H1 (cell line): ENCODE data around the gene PYGB. TPM values are rescaled to one million over a fixed set of nuclear protein-coding genes. Genes with fewer than 3 reads are reported as not detected.

ENCODE experiments used
- CTCF ChIA-PET: fragments of 300-600 bp; sonication (Branson Sonifier 250); formaldehyde crosslinking; loops from one replicate; lab custom pipeline; 2021; ENCODE audit not compliant: partially characterized antibody; lab: Charles Lee
- POLR2A ChIA-PET: fragments of 300-600 bp; sonication (Branson Sonifier 250); formaldehyde crosslinking; loops from one replicate; lab custom pipeline; 2021; ENCODE audit warnings: inconsistent platforms; ENCODE audit not compliant: partially characterized antibody; lab: Charles Lee
- DNase-seq, 2 experiments: peaks; one replicate each; pipeline versions ENCODE4 v3.0.0 to v3.0.0-alpha.2; 2010 to 2022; ENCODE audit warnings: low spot score in 2 of 2, low read depth in 1 of 2, mixed read lengths in 1 of 2
- FAIRE-seq: peaks from 2 replicates; lab custom pipeline; 2011; peaks lifted over from hg19 to GRCh38; lab: Jason Lieb, UNC
- H2AFZ ChIP-seq: 2 replicates; pipeline ENCODE4 v1.8.1; 2012; ENCODE audit warnings: low read length, inconsistent platforms
- H2AK5ac ChIP-seq: 2 replicates; pipeline ENCODE4 v1.6.1; 2013; ENCODE audit warnings: low read depth, low read length
- H2BK120ac ChIP-seq: replicated peaks from 2 replicates; pipeline ENCODE3; 2013; ENCODE audit warnings: low read depth, low read length, inconsistent platforms
- H2BK12ac ChIP-seq: 2 replicates; pipeline ENCODE4 v1.6.1; 2013; ENCODE audit warnings: low read depth, low read length
- H2BK15ac ChIP-seq: 2 replicates; pipeline ENCODE4 v1.6.1; 2013; ENCODE audit warnings: low read length
- H2BK20ac ChIP-seq: 2 replicates; pipeline ENCODE4 v1.6.1; 2013; ENCODE audit warnings: low read length
- H2BK5ac ChIP-seq: 2 replicates; pipeline ENCODE4 v1.6.1; 2013; ENCODE audit warnings: low read depth, low read length
- H3K14ac ChIP-seq: 2 replicates; pipeline ENCODE4 v1.6.1; 2013; ENCODE audit warnings: inconsistent platforms; ENCODE audit not compliant: insufficient read length
- H3K18ac ChIP-seq: 2 replicates; pipeline ENCODE4 v1.6.1; 2013; ENCODE audit warnings: low read length; ENCODE audit errors: extremely low read depth
- H3K23ac ChIP-seq: 2 replicates; pipeline ENCODE4 v1.6.1; 2013; ENCODE audit warnings: inconsistent platforms; ENCODE audit not compliant: insufficient read length
- H3K23me2 ChIP-seq: 2 replicates; pipeline ENCODE4 v1.6.1; 2013; ENCODE audit warnings: low read depth, low read length
- H3K27ac ChIP-seq: 2 replicates; pipeline ENCODE4 v1.6.1; 2011; ENCODE audit warnings: low read depth, low read length, inconsistent platforms
- H3K27me3 ChIP-seq, 4 experiments: replicated peaks in 1 of 4; 1 replicate in 1 of 4; 2 replicates in 3 of 4; pipeline versions ENCODE4 v1.6.1 to v1.8.1; 2011 to 2013; ENCODE audit warnings: low read length in 3 of 4, mild to moderate bottlenecking in 3 of 4, inconsistent platforms in 2 of 4, mixed read lengths in 2 of 4, moderate library complexity in 1 of 4; ENCODE audit not compliant: control insufficient read depth in 3 of 4, insufficient read depth in 3 of 4; ENCODE audit errors: extremely low read depth in 1 of 4
- H3K36me3 ChIP-seq, 4 experiments: 2 replicates each; pipeline versions ENCODE4 v1.6.1 to v1.8.1; 2011 to 2013; ENCODE audit warnings: mild to moderate bottlenecking in 4 of 4, low read length in 3 of 4, moderate library complexity in 2 of 4, control low read depth in 1 of 4, inconsistent platforms in 1 of 4; ENCODE audit not compliant: insufficient read depth in 4 of 4, control insufficient read depth in 2 of 4
- H3K4ac ChIP-seq: replicated peaks from 2 replicates; pipeline ENCODE3; 2013; ENCODE audit warnings: low read length, low read depth, mixed read lengths, inconsistent platforms; ENCODE audit not compliant: insufficient read length
- H3K4me1 ChIP-seq, 4 experiments: replicated peaks in 1 of 4; 1 replicate in 1 of 4; 2 replicates in 3 of 4; pipeline versions ENCODE4 v1.6.1 to v1.8.1; 2011 to 2013; ENCODE audit warnings: low read length in 3 of 4, inconsistent platforms in 2 of 4, mixed read lengths in 1 of 4; ENCODE audit not compliant: insufficient read depth in 4 of 4, control insufficient read depth in 3 of 4
- H3K4me2 ChIP-seq, 2 experiments: 2 replicates each; pipeline versions ENCODE4 v1.6.1 to v1.8.1; 2011 to 2013; ENCODE audit warnings: low read depth in 2 of 2, low read length in 2 of 2, control low read depth in 1 of 2, inconsistent platforms in 1 of 2, mild to moderate bottlenecking in 1 of 2; ENCODE audit not compliant: insufficient read depth in 1 of 2
- H3K4me3 ChIP-seq, 4 experiments: fragments of 200-600, 300-600 bp in 1 of 4; sonication (generic), shearing (Covaris generic), sonication (Bioruptor Twin) in 1 of 4; 2 replicates each; pipeline versions ENCODE4 v1.5.1 to v1.8.1; 2011 to 2016; ENCODE audit warnings: low read length in 4 of 4, low read depth in 3 of 4, control low read depth in 2 of 4, inconsistent platforms in 2 of 4, mild to moderate bottlenecking in 2 of 4, mixed read lengths in 1 of 4, moderate library complexity in 1 of 4; ENCODE audit not compliant: insufficient read depth in 2 of 4; ENCODE audit errors: extremely low read depth in 1 of 4
- H3K56ac ChIP-seq: replicated peaks from 2 replicates; pipeline ENCODE3; 2013; ENCODE audit warnings: low read depth, mild to moderate bottlenecking, mixed read lengths, low read length, inconsistent platforms; ENCODE audit not compliant: insufficient read length
- H3K79me1 ChIP-seq: 2 replicates; pipeline ENCODE4 v1.6.1; 2013; ENCODE audit warnings: low read depth, low read length, control low read depth
- H3K79me2 ChIP-seq, 2 experiments: 2 replicates each; pipeline versions ENCODE4 v1.6.1 to v1.8.1; 2012 to 2013; ENCODE audit warnings: low read length in 2 of 2, mild to moderate bottlenecking in 2 of 2, inconsistent platforms in 1 of 2; ENCODE audit not compliant: insufficient read depth in 2 of 2, control insufficient read depth in 1 of 2
- H3K9ac ChIP-seq, 4 experiments: replicated peaks in 1 of 4; 1 replicate in 1 of 4; 2 replicates in 3 of 4; pipeline versions ENCODE4 v1.6.1 to v1.8.1; 2011 to 2013; ENCODE audit warnings: low read depth in 3 of 4, low read length in 3 of 4, control low read depth in 2 of 4, mild to moderate bottlenecking in 2 of 4, moderate library complexity in 2 of 4, inconsistent platforms in 1 of 4; ENCODE audit errors: extremely low read depth in 1 of 4
- H3K9me3 ChIP-seq, 2 experiments: 2 replicates each; pipeline versions ENCODE4 v1.6.1 to v1.8.1; 2012 to 2013; ENCODE audit warnings: mild to moderate bottlenecking in 2 of 2, moderate library complexity in 2 of 2, control low read depth in 1 of 2, inconsistent platforms in 1 of 2, low read depth in 1 of 2, low read length in 1 of 2, mixed read lengths in 1 of 2; ENCODE audit not compliant: insufficient read depth in 2 of 2
- H4K20me1 ChIP-seq, 2 experiments: replicated peaks in 1 of 2; 2 replicates each; pipeline versions ENCODE3 to v1.8.1; 2011 to 2013; ENCODE audit warnings: inconsistent platforms in 2 of 2, low read length in 2 of 2, mild to moderate bottlenecking in 1 of 2; ENCODE audit not compliant: insufficient read depth in 2 of 2, control insufficient read depth in 1 of 2
- H4K5ac ChIP-seq: 2 replicates; pipeline ENCODE4 v1.6.1; 2013; ENCODE audit warnings: low read length, low read depth, mixed read lengths, inconsistent platforms; ENCODE audit not compliant: insufficient read length
- H4K8ac ChIP-seq: 2 replicates; pipeline ENCODE4 v1.8.0; 2013; ENCODE audit warnings: mild to moderate bottlenecking, moderate library complexity, low read length, inconsistent platforms; ENCODE audit not compliant: insufficient read depth; ENCODE audit errors: extremely low read depth
- H4K91ac ChIP-seq: replicated peaks from 2 replicates; pipeline ENCODE3; 2013; ENCODE audit warnings: low read length, mixed read lengths, inconsistent platforms; ENCODE audit not compliant: insufficient read length
- BRCA1 ChIP-seq: IDR thresholded peaks from 2 replicates; pipeline ENCODE4 v1.6.1; 2012; ENCODE audit warnings: low read depth, low read length, improper control_type of control experiment
- CHD1 ChIP-seq: IDR thresholded peaks from 2 replicates; pipeline ENCODE4 v1.6.1; 2012; ENCODE audit warnings: low read depth, low read length, improper control_type of control experiment
- CTBP2 ChIP-seq: IDR thresholded peaks from 2 replicates; pipeline ENCODE4 v1.7.0; 2011; ENCODE audit warnings: borderline replicate concordance, mild to moderate bottlenecking, moderate library complexity, mixed read lengths, low read length; ENCODE audit not compliant: insufficient read depth, insufficient read length
- HDAC6 ChIP-seq: IDR thresholded peaks from one replicate; pipeline ENCODE4 v1.7.1; 2012; ENCODE audit warnings: low read depth, mild to moderate bottlenecking, inconsistent platforms, low read length, moderate library complexity
- JUND ChIP-seq: IDR thresholded peaks from 2 replicates; pipeline ENCODE4 v1.6.1; 2011; ENCODE audit warnings: mild to moderate bottlenecking, improper control_type of control experiment, low read length
- MAFK ChIP-seq: IDR thresholded peaks from 2 replicates; pipeline ENCODE4 v1.6.1; 2012; ENCODE audit warnings: low read depth, mild to moderate bottlenecking, improper control_type of control experiment, low read length
- POLR2AphosphoS5 ChIP-seq: IDR thresholded peaks from 2 replicates; pipeline ENCODE4 v1.6.1; 2011; ENCODE audit warnings: low read depth, low read length
- POU5F1 ChIP-seq: IDR thresholded peaks from 2 replicates; pipeline ENCODE4 v1.6.1; 2011; ENCODE audit warnings: low read depth, mild to moderate bottlenecking, low read length, moderate library complexity
- TAF7 ChIP-seq: optimal IDR thresholded peaks from 2 replicates; pipeline ENCODE3; 2011; ENCODE audit warnings: low read depth, mild to moderate bottlenecking, inconsistent platforms, low read length, moderate library complexity, borderline replicate concordance
- ZNF274 ChIP-seq: IDR thresholded peaks from 2 replicates; pipeline ENCODE4 v1.7.0; 2012; ENCODE audit warnings: low read length, borderline replicate concordance; ENCODE audit errors: extremely low read depth
- WGBS, 2 experiments: shearing (Covaris generic) in 1 of 2; methylation state at CpG; one replicate each; pipeline versions ENCODE4 v1.1.6 to v1.1.7; 2013 to 2015; ENCODE audit warnings: low lambda C conversion rate in 2 of 2, mixed read lengths in 2 of 2, inconsistent platforms in 1 of 2, low coverage in 1 of 2, missing lambda C conversion rate in 1 of 2; ENCODE audit not compliant: insufficient replicate concordance in 2 of 2, insufficient coverage in 1 of 2, insufficient read length in 1 of 2; ENCODE audit errors: extremely low coverage in 1 of 2, missing lambda C conversion rate in 1 of 2; 5-methylcytosine and 5-hydroxymethylcytosine counted together
- polyA plus RNA-seq, 7 experiments: library from polyadenylated mRNA; depleted of rRNA in 3 of 7; stranded (reverse) in 5 of 7; unstranded in 2 of 7; fragments of >200 nt in 5 of 7; fragments of 200-250 nt in 2 of 7; gene quantifications; 1 replicate in 5 of 7; 2 replicates in 1 of 7; 4 replicates in 1 of 7; pipeline versions ENCODE4 v1.2.1 to v1.2.3, GENCODE V29; 2011 to 2013; ENCODE audit warnings: missing spikeins in 2 of 7, mixed read lengths in 2 of 7
- total RNA-seq: library from RNA; stranded (reverse); fragmentation: NEBNext Ultra II Directional; extraction: Animal tissue kit (Norgen Biotek cat#: 25700); gene quantifications from 2 replicates; pipeline ENCODE4 v1.2.1, GENCODE V29; 2021
- TF ChIP-seq, protein P1 (sequence below): IDR thresholded peaks from 2 replicates; pipeline ENCODE4 v1.6.1; 2012; ENCODE audit warnings: low read length, inconsistent platforms

The PYGB gene
- total and polyA plus RNA-seq, 2 of the 8 experiments (the other 6 are each of a cell fraction or from before 2014, with no cell fraction given), result 26.6 to 56.0 TPM

DNA sequence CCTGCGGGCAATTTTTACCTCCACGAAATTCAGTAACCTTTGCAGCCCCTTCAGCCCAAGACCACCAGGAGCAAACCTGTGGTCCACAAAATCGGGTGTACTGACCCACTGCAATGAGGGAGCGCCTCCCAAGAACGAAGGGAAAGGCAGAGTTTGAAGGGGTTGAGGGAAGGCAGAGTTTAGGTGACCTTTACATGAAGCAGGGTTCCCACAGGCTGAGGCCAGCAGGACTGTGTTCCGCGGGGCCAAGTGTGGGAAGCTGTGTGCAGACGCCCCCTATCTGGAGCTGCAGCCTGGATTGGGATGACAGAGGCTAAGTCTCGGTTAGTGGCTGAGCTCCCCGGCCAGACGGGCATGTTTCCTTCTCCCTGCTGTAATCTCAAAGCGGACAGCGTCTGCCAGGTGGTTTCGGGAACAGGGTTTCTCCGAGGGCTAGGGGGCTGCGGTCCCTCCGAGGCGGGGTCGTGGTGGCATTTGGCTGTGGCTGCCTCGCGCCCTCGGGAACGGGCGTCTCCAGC lies 826 bp upstream of the PYGB start:
- Histone ChIP-seq H3K4ac (no peak overlapping the region), H4K91ac (no peak overlapping the region), H3K14ac (no peak overlapping the region), H3K4me2 (peak overlapping the region; percentile 56 to 98), H2BK20ac (no peak overlapping the region), H2BK120ac (no peak overlapping the region), H2BK12ac (no peak overlapping the region), H2AFZ (peak overlapping the region; percentile 22; the same call in 1 of the 2 replicates), H2AK5ac (no peak overlapping the region), H3K36me3 (no peaks in the 10 kb centered on the region), H3K18ac (no peak overlapping the region), H4K8ac (peak overlapping the region; percentile 86; the same call in 1 of the 2 replicates), H3K79me2 (peaks cover 12 to 29% of the 10 kb centered on the region in 2 experiments), H3K79me1 (no peaks in the 10 kb centered on the region; the same call in 1 of the 2 replicates), H3K4me3 (peak overlapping the region; percentile 59 to 75 (median 73)), H3K27me3 (peaks cover 0 to 8% (median 7%) of the 10 kb centered on the region in 4 experiments; a peak in 4 of 7 replicates), H3K4me1 (peaks cover 3 to 7% (median 4%) of the 10 kb centered on the region in 4 experiments; a peak in 6 of 7 replicates), H4K20me1 (peaks cover 3 to 5% of the 10 kb centered on the region in 2 experiments), H2BK15ac (no peak overlapping the region), H2BK5ac (no peak overlapping the region), H3K23me2 (peaks cover 10% of the 10 kb centered on the region; the same call in 1 of the 2 replicates), H3K9ac (no peak overlapping the region; a peak in 2 of 7 replicates), H3K27ac (no peak overlapping the region), H4K5ac (no peak overlapping the region), H3K9me3 (no peaks in the 10 kb centered on the region), H3K23ac (no peak overlapping the region), H3K56ac (no peak overlapping the region)
- peak; percentile 19 for FAIRE-seq
- CTCF ChIA-PET, result interaction anchor here (0.6 to 4.0 kb wide), 29 partner anchors 7 to 286 kb away, joined by 3 to 24 read pairs (median 4); partner anchors contain the start of gene ENTPD6
- POLR2A ChIA-PET, result interaction anchor here (0.6 to 2.4 kb wide), 8 partner anchors 9 to 337 kb away, joined by 3 to 8 read pairs (median 3); partner anchors contain the start of gene GINS1
- WGBS, 2 experiments, result 10% methylated on average over 24 of the region's 24 CpGs; no CpG with 5 or more reads in 1 of the 2 experiments
- DNase-seq, result peak in 1 of 2 experiments; percentile 84
- TF ChIP-seq MAFK (no peak), POU5F1 (no peak), CHD1 (no peak), HDAC6 (no peak), POLR2AphosphoS5 (no peak), ZNF274 (no peak), CTBP2 (peak; percentile 48), JUND (no peak), TAF7 (no peak), BRCA1 (no peak)
- TF ChIP-seq, protein P1, sequence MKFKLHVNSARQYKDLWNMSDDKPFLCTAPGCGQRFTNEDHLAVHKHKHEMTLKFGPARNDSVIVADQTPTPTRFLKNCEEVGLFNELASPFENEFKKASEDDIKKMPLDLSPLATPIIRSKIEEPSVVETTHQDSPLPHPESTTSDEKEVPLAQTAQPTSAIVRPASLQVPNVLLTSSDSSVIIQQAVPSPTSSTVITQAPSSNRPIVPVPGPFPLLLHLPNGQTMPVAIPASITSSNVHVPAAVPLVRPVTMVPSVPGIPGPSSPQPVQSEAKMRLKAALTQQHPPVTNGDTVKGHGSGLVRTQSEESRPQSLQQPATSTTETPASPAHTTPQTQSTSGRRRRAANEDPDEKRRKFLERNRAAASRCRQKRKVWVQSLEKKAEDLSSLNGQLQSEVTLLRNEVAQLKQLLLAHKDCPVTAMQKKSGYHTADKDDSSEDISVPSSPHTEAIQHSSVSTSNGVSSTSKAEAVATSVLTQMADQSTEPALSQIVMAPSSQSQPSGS, result no peak
